ENCODE results near the gene IQSEC3.
"Not testable (repeated sequence)": the region's sequence is repeated elsewhere in the genome, so short reads cannot be mapped to it uniquely, and the experiment has no call there.

IQSEC3 gene

GRCh38 chr12:52902-53734, 13.4 kb upstream of the IQSEC3 start:
- DNase-seq, result not testable (repeated sequence)

DNA sequence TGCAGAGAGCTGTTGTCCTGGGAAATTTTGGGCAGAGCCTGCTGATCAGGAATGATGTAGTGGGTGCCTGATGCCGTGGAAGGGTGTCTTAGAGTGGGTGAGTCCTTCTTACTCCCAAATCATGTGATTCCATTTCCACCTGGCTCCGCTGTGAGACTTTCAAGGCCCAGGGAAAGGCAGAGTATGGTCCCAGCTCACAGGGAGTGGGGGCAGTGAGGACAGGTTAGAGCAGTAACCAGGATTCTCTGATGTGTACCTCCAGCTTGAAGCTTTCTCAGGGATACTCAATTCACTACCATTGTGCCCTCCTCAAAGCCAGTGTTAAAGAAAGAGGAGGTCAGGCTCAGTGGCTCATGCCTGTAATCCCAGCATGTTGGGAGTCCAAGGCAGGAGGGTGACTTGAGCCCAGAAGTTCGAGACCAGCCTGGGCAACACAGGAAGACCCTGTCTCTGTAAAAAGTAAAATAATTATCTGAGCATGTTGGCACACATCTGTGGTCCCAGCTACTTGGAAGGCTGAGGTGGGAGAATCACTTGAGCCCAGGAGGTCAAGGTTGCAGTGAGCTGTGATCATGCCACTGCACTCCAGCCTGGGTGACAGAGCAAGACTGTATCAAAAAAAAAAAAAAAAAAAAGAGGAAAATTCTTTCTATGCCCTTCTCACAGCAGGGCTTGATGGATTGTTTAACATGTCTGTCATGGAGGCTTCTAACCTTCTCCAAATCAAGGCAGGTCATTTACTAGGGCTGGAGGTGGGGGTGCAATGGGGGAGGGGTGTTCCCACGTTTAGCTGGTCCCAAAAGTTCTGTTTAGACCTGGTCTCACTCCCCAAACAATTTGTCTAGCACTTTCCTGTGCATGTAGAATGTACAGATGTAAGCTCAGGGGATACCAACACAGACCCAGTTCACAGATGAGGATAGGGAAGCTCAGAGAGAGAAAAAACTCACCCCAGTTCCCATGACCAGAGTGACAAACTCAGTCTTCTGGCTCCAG, 12.5 kb upstream of the IQSEC3 start:
- DNase-seq, result no peak

- DNase-seq, result no peak
These were observed 11.6 kb upstream of the IQSEC3 start for GRCh38 chr12:54750-55535.

DNA sequence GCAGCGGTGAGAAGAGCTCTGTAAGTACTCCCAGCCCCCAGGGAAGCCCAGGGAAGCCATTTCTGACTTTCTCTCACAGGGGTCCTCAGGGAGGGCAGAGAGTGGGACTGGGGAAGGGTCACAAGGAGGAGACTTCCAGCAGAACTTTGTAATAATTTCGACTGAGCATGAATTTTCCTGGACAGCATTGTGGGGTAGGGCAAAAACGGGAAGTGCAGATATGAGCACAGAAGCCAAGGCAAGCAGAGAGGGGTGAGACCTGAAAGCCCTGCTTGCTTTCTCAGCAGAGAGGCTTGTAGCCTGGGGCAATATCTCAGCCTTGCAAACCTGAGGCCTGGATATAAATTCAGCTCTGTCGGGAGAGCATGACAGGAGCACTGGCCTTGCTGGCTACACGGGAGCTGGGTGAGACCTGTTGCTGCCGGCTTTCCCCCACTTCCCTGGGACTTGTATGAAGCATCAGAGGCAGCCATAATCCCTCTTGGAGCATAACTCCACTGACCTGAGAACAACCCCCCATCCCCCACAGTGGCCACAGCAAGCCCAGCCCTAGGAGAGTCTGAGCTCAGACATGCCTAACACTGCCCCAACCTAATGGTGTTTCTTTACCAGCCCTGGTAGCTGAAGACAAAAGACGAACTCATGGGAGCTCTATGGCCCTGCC, 9.8 kb upstream of the IQSEC3 start:
- DNase-seq, result no peak

DNA sequence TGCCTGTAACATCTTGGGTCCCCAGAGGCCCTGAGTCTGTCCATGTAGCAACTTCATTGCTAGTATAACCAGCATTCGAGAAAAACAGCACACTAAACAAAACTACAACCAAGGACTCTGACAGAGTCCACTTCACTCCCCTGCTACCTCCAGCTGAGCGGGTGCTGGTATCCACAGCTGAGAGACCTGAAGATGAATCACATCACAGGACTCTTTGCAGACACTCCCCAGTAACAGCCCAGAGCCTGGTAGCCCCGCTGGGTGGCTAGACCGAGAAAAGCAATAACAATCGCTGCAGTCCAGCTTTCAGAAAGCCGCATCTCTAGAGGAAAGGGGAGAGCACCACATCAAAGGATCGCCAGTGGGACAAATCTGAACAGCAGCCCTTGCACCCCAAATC, 9.0 kb upstream of the IQSEC3 start:
- no peak for DNase-seq

- no peak for DNase-seq
These were observed 7.7 kb upstream of the IQSEC3 start for GRCh38 chr12:58832-59231.

GRCh38 chr12:61845-62244, 4.7 kb upstream of the IQSEC3 start:
- not testable (repeated sequence) for DNase-seq

GRCh38 chr12:65491-66063, 990 bp upstream of the IQSEC3 start:
- not testable (repeated sequence) for DNase-seq

GRCh38 chr12:66782-67504, 376 bp downstream of the IQSEC3 start:
- not testable (repeated sequence) for DNase-seq

DNA sequence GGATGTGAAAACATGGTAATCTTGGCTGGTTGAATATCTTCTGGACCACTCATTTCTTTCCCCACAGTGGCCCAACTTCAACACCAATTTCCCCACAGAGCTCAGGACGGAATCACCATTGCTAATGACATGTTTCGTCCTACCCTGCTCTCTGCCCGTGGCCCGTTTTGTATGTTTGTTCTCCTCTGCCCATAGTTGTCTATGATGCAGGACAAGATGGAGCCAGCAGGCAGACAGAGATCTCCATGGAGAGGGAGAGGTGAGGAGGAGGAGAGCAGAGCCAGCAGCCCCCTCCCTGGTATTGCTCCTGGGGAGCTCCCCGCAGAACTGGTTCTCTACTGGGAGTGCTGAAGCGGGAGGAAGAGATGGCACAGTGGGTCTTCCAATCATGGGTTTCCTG, 3.1 kb downstream of the IQSEC3 start:
- not testable (repeated sequence) for DNase-seq

DNA sequence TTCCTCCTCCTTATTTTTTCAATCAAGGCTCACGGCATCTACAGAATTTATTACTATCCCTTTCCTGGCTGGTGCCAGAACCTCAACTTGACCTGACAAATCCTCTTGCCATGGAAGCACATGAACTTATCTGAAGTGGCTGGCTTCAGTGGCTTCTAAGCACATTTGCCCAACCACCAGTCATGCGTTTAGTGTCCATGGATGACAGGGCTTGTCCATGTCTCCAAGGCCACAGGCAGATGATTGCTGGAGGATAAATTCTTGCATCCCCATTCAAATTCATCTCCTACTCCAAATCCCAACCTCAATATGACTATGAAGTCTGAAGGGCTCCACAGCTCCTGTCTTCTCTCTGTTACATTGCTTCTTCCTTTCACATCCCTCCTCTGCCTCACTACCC, 4.0 kb downstream of the IQSEC3 start:
- not testable (repeated sequence) for DNase-seq

DNA sequence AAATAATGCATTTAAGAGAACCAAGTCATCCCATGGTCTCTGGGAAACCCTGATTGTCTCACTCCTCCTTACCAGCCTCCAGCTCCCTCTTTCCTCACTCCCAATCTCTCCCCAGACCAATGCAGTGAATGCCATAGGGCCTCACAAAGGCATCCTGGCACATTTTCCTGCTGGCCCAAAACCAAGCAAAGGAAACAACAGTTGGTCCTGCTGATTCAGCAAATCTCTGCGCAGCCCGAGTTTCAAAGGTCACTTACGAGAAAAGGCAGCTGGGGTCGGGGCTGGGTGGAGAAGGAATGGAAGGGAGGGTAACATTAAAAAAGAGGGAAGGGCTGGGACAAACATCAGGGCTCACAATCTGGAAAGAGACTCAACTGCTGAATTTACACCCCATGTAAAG, 5.5 kb downstream of the IQSEC3 start:
- not testable (repeated sequence) for DNase-seq

GRCh38 chr12:74420-75190, 8.0 kb downstream of the IQSEC3 start:
- not testable (repeated sequence) for DNase-seq

GRCh38 chr12:75541-75940, 9.0 kb downstream of the IQSEC3 start:
- DNase-seq, result not testable (repeated sequence)

- not testable (repeated sequence) for DNase-seq
These were observed 9.5 kb downstream of the IQSEC3 start for GRCh38 chr12:76102-76501.

- DNase-seq, result not testable (repeated sequence)
These were observed 10.0 kb downstream of the IQSEC3 start for GRCh38 chr12:76551-76950.

- not testable (repeated sequence) for DNase-seq
These were observed 10.6 kb downstream of the IQSEC3 start for GRCh38 chr12:77101-77719.

GRCh38 chr12:77769-78383, 11.3 kb downstream of the IQSEC3 start:
- DNase-seq, result not testable (repeated sequence)

DNA sequence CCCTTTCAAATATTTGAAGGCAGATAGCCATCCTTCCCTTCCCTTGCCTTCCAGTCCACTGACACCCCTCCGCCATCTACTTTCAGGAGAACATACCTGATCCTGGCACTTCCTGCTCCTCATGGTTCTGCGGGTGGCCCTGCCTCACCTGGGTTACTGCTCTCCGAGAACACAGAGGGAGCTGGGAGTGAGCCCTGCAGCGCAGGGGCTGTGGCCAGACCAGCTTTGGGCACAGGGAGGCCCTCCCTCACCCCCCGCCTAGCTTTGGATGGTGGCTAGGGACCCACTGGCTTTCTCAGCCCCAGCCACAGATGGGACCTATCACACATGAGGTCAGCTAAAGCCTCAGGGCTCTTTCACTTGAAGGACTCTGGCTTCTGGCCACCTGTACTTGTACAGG, 12.4 kb downstream of the IQSEC3 start:
- no peak for DNase-seq

All from OCI-M1 (cell line).